Endothelial cell (in vitro differentiated cells): Measurements from ENCODE around the gene GPR137B. TPM values are rescaled to one million over a fixed set of nuclear protein-coding genes. Genes with fewer than 3 reads are reported as not detected.

Source experiments
- DNase-seq: peaks from one replicate; pipeline ENCODE4 v3.0.0; 2021; ENCODE audit warnings: low spot score
- H3K27ac Mint-ChIP-seq: one replicate; pipeline ENCODE4 v1.8.0; 2021; ENCODE audit warnings: mixed read lengths, inconsistent platforms; ENCODE audit not compliant: unreplicated experiment
- H3K27me3 Mint-ChIP-seq: one replicate; pipeline ENCODE4 v1.8.0; 2021; ENCODE audit warnings: mild to moderate bottlenecking, moderate library complexity, mixed read lengths, inconsistent platforms; ENCODE audit not compliant: unreplicated experiment
- H3K36me3 Mint-ChIP-seq: one replicate; pipeline ENCODE4 v1.8.0; 2021; ENCODE audit warnings: mild to moderate bottlenecking, low read depth, mixed read lengths, inconsistent platforms; ENCODE audit not compliant: unreplicated experiment
- H3K4me1 Mint-ChIP-seq: one replicate; pipeline ENCODE4 v1.8.0; 2021; ENCODE audit warnings: mild to moderate bottlenecking, mixed read lengths, inconsistent platforms; ENCODE audit not compliant: unreplicated experiment
- H3K4me3 Mint-ChIP-seq: one replicate; pipeline ENCODE4 v1.8.0; 2021; ENCODE audit warnings: mild to moderate bottlenecking, mixed read lengths, inconsistent platforms; ENCODE audit not compliant: unreplicated experiment
- H3K9me3 Mint-ChIP-seq: one replicate; pipeline ENCODE4 v1.8.0; 2021; ENCODE audit warnings: mixed read lengths, inconsistent platforms; ENCODE audit not compliant: unreplicated experiment
- CTCF ChIP-seq: fragments of 200-600 bp; sonication (generic); IDR thresholded peaks from one replicate; pipeline ENCODE4 v1.5.0; 2021; ENCODE audit warnings: antibody characterized with exemption; ENCODE audit not compliant: unreplicated experiment
- total RNA-seq: library from RNA; stranded (reverse); fragmentation: NEBNext Ultra II Directional; extraction: Animal tissue kit (Norgen Biotek cat#: 25700); gene quantifications from one replicate; pipeline ENCODE4 v1.2.1, GENCODE V29; 2021; ENCODE audit not compliant: unreplicated experiment

The GPR137B gene
- total RNA-seq, 1 donor from 2014 or later: 18.2 TPM

GRCh38 chr1:236193184-236193583 is 50.8 kb downstream of the GPR137B start:
- TF ChIP-seq CTCF: no peak

GRCh38 chr1:236200925-236201324 is 58.6 kb downstream of the GPR137B start:
- no peak for DNase-seq
- Mint-ChIP-seq H3K27ac (no peak overlapping the region), H3K4me3 (no peak overlapping the region), H3K36me3 (peaks cover 55% of the 10 kb centered on the region), H3K27me3 (no peaks in the 10 kb centered on the region), H3K4me1 (no peaks in the 10 kb centered on the region), H3K9me3 (peaks cover 9% of the 10 kb centered on the region)
- no peak for TF ChIP-seq CTCF

More at GRCh38 chr1:236193184-236193583, 50.8 kb downstream of the GPR137B start:
- Mint-ChIP-seq H3K36me3 (peaks cover 23% of the 10 kb centered on the region), H3K27me3 (no peaks in the 10 kb centered on the region), H3K27ac (no peak overlapping the region), H3K4me3 (no peak overlapping the region), H3K9me3 (no peaks in the 10 kb centered on the region), H3K4me1 (no peaks in the 10 kb centered on the region)
- no peak for DNase-seq

- H3K4me3 Mint-ChIP-seq: no peak overlapping the region
- H3K36me3 Mint-ChIP-seq: peaks cover 50% of the 10 kb centered on the region
- no peak for TF ChIP-seq CTCF
- H3K4me1 Mint-ChIP-seq: peaks cover 6% of the 10 kb centered on the region
- H3K27me3 Mint-ChIP-seq: no peaks in the 10 kb centered on the region
- H3K27ac Mint-ChIP-seq: no peak overlapping the region
- DNase-seq: no peak
- peaks cover 9% of the 10 kb centered on the region for H3K9me3 Mint-ChIP-seq
Observed at GRCh38 chr1:236201786-236202185, 59.4 kb downstream of the GPR137B start.

GRCh38 chr1:236204039-236204438 is 61.7 kb downstream of the GPR137B start:
- no peak overlapping the region for H3K27ac Mint-ChIP-seq
- H3K4me1 Mint-ChIP-seq: peaks cover 13% of the 10 kb centered on the region
- no peak for DNase-seq
- H3K4me3 Mint-ChIP-seq: no peak overlapping the region
- H3K27me3 Mint-ChIP-seq: no peaks in the 10 kb centered on the region
- peaks cover 37% of the 10 kb centered on the region for H3K36me3 Mint-ChIP-seq
- no peak for TF ChIP-seq CTCF
- H3K9me3 Mint-ChIP-seq: peaks cover 9% of the 10 kb centered on the region

GRCh38 chr1:236204656-236205055 is 62.3 kb downstream of the GPR137B start:
- peaks cover 33% of the 10 kb centered on the region for H3K36me3 Mint-ChIP-seq
- H3K4me3 Mint-ChIP-seq: no peak overlapping the region
- no peak for DNase-seq
- peaks cover 9% of the 10 kb centered on the region for H3K9me3 Mint-ChIP-seq
- no peak overlapping the region for H3K27ac Mint-ChIP-seq
- TF ChIP-seq CTCF: no peak
- peaks cover 13% of the 10 kb centered on the region for H3K4me1 Mint-ChIP-seq
- no peaks in the 10 kb centered on the region for H3K27me3 Mint-ChIP-seq
